H1 (cell line): ENCODE data around the gene NTNG2.

Source experiments
- CEBPB ChIP-seq: IDR thresholded peaks from 2 replicates; pipeline ENCODE4 v1.6.1; 2012; ENCODE audit warnings: low read depth, low read length
- POLR2A ChIP-seq, 2 experiments: IDR thresholded peaks; 1 replicate in 1 of 2; 2 replicates in 1 of 2; pipeline ENCODE4 v1.6.1; 2011; ENCODE audit warnings: low read depth in 2 of 2, low read length in 2 of 2, mild to moderate bottlenecking in 2 of 2; ENCODE audit errors: control extremely low read depth in 1 of 2
- RAD21 ChIP-seq, 2 experiments: IDR thresholded peaks in 1 of 2; conservative IDR thresholded peaks in 1 of 2; 2 replicates each; pipeline ENCODE4 v1.6.1; 2011; ENCODE audit warnings: low read depth in 2 of 2, low read length in 2 of 2, improper control_type of control experiment in 1 of 2, inconsistent platforms in 1 of 2, mild to moderate bottlenecking in 1 of 2, moderate library complexity in 1 of 2

DNA sequence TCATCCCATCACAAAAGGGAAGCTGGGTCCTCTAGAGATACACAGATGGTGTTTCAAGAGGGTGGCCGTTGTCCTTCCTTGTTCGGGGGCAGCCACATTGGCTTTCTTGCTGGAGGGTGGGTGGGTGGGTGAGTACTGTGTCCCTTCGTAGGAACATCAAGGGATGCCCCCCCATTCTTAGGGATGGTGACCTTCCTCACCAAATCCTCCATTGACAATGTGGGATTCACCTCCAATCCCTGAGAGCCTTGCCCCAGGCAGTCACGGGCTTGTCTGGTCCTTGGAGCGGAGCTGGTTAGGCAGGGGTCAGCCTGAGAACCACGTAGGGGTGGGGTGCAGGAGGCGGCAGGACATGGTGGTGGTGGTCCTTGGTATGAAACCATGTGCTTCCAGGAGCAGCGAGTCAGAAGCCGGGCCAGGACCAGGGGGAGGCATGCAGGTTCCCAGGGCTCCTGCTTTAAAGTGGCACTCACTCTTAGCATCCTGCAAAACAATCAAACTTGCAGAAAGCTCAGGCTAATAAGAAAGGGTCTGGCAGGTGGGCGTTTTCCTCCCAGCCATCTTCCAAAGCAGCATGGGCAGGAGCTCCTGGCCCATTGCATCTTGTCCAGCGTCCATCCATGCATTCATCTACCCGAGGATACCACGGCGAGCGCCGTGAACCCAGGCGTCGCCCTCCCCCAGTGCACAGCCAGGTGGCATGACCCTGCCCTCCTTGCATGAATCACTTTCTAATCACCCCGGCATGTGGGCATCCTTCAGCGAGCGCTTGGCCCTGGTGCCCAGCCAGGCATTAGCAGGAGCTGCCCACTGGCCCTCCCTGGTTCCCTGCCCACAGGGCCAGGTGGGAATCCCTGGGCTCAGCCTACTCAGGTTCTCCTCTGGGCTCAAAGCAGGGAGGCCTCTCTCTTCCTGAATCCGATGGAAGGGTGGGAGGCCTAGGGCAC lies 76.4 kb downstream of the NTNG2 start:
- TF ChIP-seq CEBPB: no peak
- TF ChIP-seq RAD21 (IDR thresholded peaks at IDR 0.05 in 1 of 2, conservative IDR thresholded peaks at IDR 0.05 in 1 of 2; ENCODE audit: low read depth in 2 of 2, low read length in 2 of 2): no peak
- no peak for TF ChIP-seq POLR2A (IDR thresholded peaks at IDR 0.05; ENCODE audit: control extremely low read depth in 1 of 2, low read depth in 2 of 2, low read length in 2 of 2)
